Midbrain (tissue), 1 donor: ENCODE data around the gene ASB10.
A peak's percentile ranks its signal among the peaks of the same experiment; 100 is the strongest.

Experiments used
- DNase-seq: peaks from one replicate; lab custom pipeline; 2025; lab: John Stamatoyannopoulos, UW

Gene ASB10

GRCh38 chr7:151187409-151188251 is 580 bp upstream of the ASB10 start:
- no peak for DNase-seq

DNA sequence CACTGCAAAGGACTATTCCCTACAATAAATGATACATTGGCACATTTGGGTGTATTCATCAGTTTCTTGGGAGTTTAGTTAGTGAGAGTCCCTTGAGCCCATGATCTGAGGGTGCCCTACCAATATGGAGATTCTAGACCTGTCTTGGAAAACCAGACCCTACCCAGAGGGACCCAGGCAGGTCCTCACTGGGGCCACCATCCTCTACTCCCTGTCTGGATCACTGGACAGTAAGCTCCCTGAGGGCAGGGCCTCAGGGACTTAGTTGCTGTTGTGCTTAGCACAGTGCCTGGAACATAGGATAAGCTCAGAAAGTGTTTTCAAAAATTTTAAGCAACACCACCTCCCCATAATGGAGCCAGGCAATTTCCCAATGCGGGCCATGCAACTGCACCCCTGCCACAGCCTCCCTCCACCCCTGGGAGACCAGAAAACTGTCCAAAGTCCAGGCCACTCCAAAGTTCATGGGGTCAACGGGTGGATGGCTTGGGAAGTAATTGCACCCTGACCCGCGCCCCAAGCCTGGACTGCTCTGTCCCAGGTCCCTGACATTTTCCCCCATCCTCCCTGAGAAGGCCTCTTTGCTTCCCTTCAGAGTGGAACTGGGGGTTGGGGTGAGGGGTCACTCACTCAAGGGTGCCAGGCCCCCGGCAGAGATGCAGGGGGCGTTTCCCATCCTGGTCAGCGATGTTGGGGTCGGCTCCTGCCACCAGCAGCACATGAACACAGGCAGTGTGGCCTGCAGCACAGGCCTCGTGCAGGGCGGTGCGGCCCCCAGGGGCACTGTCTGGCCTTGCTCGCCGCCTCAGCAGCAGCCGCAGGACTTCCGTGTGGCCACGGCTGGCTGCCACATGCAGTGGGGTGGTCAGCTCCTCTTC is 1.0 kb downstream of the ASB10 start:
- DNase-seq, result no peak

- no peak for DNase-seq
Measured at GRCh38 chr7:151181011-151181431, 6.0 kb downstream of the ASB10 start.

DNA sequence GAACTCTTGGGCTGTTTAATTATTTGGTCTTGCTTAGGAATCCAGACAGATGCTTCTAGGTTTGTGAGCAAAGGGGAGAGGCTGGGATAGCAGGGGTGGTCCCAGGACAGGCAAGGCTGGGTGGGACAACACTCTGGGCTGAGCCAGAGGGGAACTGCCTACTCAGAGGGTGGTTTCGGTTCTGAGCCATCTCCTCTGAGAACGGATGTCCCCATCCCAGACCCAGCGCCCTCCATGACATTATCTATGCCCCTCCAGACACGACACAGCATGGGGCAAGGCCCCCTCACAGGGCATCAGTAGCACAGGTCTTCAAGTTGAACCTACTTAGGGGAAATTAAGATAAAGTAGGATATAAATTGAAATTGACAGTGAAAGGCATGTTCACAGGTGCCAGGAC is 7.1 kb downstream of the ASB10 start:
- DNase-seq, result no peak

- DNase-seq, result no peak
Measured at GRCh38 chr7:151179287-151179860, 7.7 kb downstream of the ASB10 start.

GRCh38 chr7:151178831-151179230 is 8.2 kb downstream of the ASB10 start:
- no peak for DNase-seq

DNA sequence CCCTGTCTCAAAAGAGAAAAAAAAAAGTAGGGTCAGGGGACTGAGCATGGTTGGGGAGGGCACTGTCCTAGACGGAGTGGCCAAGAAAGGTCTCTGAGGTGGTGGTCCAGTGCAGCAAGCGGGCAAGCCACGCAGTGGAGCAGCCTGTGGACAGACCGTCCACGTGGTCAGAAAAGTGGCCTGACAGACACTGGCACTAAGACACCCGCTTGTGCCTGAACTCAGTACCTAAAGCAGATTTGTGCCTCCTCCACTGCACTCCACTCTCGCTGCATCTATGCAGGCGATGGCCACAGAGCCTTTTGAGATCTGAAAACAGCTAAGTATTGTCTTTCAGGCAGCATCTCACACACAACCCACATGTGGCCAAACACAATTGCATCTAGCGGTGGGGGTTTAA is 8.8 kb downstream of the ASB10 start:
- DNase-seq, result no peak

- DNase-seq, result no peak
Measured at GRCh38 chr7:151177310-151177709, 9.7 kb downstream of the ASB10 start.

DNA sequence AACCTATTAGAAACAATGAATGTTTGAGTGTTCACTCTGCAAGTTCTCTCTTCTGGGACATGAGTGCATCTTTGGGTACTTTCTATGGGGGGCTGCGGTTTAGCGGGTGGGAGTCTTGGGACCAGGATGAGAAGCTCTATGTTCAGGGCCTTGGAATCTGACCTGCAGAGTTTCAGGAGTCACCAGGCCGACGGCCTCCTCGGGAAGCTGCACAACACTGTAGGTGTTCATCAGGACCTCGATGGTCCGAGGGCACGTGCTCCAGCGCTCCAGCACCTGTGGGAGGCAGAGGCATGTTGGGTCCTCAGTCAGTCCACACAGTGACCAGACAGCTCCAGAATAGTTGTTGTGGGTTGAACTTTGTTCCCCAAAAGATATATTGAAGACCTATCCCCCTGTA is 10.6 kb downstream of the ASB10 start:
- no peak for DNase-seq

- DNase-seq, result no peak
Measured at GRCh38 chr7:151175793-151176311, 11.2 kb downstream of the ASB10 start.

- DNase-seq, result no peak
Measured at GRCh38 chr7:151175047-151175792, 11.8 kb downstream of the ASB10 start.

DNA sequence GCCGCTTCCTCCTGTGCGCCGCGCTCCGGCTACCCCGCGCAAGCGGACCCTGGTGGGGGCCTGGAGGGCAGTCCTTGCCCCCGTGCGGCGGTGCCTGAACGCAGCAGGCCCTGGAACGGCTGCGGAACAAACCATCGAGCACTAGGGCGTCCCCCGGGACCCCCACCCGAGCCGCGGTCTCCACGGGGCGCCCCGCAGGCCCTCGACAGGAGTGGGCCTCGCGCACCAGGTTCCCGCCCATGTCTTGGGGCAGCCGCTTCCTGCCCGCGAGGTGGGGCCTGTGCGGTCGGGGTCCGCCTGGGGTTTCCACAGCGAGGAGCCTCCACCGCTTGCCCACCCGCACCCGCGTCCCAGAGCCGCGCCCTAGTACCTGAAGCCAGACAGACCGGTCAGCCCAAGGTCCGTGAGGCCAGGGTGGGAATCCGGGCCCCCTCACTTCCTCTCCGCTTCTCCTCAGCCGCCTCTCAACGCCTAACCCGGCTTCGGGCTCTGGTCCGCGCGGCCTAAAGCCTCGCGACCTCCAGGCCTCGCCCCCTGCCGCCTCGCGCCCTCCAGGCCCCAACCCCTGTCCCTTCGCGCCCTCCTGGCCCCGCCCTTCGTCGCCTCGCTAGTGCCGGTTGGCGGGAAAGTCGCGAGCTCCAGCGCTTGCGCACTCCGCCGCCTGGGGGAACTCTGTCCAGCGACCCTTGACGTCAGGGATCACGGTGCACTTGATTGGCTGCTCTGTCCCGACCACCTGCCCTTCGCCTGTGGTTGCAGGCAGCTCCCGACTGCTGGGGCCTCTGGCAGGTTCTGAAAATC is 12.6 kb downstream of the ASB10 start:
- DNase-seq, result no peak

GRCh38 chr7:151173386-151174245 is 13.4 kb downstream of the ASB10 start:
- DNase-seq, result no peak

GRCh38 chr7:151172273-151173141 is 14.5 kb downstream of the ASB10 start:
- DNase-seq, result peak; percentile 84

GRCh38 chr7:151168787-151169162 is 18.3 kb downstream of the ASB10 start:
- DNase-seq, result no peak

DNA sequence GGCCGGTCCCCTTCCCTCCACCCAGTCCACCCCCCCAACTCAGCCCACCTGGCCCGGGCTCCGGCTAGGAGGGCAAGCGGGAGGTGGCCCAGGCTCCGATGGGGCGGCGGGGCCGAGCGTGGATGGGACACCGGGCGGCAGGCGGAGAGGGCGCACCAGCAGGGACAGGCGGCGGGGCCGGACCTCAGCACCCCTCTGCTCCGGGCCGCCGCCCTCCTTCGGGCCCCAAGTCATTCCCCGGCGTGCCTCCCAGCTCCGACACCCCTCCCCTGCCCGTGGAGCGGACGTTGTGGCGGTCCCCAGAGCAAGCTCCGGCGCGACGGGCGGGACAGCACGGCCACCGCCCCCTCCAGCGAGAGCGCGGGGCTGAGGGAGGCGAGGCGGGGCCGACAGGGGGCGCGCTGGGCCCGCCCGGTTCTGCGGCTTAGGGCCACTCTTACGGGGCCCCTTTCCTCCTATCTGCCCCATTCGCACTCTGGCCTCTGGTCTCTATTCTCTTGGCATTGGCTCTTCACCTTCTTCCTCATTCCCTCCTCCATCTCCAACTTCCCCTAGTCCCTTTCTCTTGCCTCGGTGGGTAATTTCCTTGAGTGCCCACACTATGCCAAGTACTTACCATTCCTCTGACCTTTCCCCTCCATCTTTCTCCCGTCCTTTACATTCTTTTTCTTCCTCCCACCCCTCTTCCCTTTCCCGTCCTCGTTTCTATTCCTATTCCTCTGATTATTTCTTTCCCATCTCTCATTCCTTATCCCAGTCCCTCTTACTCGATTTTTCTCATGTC is 18.9 kb downstream of the ASB10 start:
- no peak for DNase-seq

DNA sequence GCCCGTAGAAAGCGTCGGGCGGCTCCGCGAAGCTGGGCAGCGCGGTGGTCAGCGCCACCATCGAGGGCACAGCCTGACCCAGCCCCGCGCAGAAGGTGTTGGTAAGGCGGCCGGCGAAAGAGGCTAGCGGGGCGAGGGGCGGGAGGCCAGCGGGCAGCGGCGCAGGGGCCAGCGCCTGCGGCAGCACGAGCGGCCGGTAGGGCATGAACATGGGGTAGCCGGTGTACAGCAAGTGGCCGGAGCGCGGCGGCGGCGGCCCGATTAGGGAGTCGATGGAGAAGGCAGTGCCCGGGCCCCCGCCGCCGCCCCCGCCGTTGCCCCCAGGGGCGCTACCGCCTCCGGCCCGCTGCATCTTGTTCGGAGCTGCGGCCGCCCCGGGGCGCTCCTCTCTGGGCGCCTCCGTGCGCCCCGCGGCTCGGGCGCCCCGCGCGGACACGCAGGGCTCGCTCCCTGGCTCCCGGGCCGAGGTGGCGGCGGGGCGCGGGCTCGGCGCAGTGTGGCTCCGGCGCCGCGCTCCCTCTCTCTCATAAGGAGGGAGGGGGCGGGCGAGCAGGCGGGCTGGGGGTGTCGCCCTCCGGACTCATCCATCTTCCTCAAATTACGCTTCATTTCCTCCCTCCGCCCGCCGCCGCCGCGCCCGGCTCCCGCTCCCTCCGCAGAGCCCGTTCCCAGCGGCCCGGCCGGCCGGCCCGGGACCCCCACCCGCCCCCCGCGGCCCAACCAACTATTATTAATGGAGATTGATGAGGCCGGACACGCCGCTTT is 19.7 kb downstream of the ASB10 start, which contains the start of gene GBX1:
GBX1 (minus strand) TSS at position 498 of the 765 bp plus-strand sequence; CDS start at position 352, 146 bp downstream.
- DNase-seq, result no peak
